Panc1 (cell line): Measurements from ENCODE around the gene PTTG1. TPM values are rescaled to one million over a fixed set of nuclear protein-coding genes. Genes with fewer than 3 reads are reported as not detected.

ENCODE experiments used
- ATAC-seq: fragments of 200-7000 bp; cut with Tn5 transposase; 2 replicates; pipeline ENCODE4 v1.9.1; 2020; ENCODE audit warnings: mild to moderate bottlenecking, moderate library complexity
- BruUV-seq: library from RNA; stranded (reverse); fragments of 400-500 nt; replicated peaks from 2 replicates; lab custom pipeline; 2021; lab: Mats Ljungman, UMichigan
- CTCF ChIA-PET: fragments of 300-600 bp; sonication (Branson Sonifier 250); formaldehyde crosslinking; loops from one replicate; lab custom pipeline; 2022; ENCODE audit warnings: antibody characterized with exemption; lab: Charles Lee
- POLR2A ChIA-PET: fragments of 300-600 bp; sonication (Branson Sonifier 250); formaldehyde crosslinking; loops from one replicate; lab custom pipeline; 2022; ENCODE audit warnings: antibody characterized with exemption; lab: Charles Lee
- DNase-seq: peaks from one replicate; pipeline ENCODE4 v3.0.0-alpha.2; 2010; ENCODE audit warnings: low read depth, low spot score
- H3K27ac ChIP-seq: 2 replicates; pipeline ENCODE4 v1.5.1; 2011; ENCODE audit warnings: mild to moderate bottlenecking, low read length, inconsistent platforms
- H3K27me3 ChIP-seq: fragments of 200-500 bp; sonication (Bioruptor generic); 2 replicates; pipeline ENCODE4 v1.6.0; 2014; ENCODE audit warnings: low read length, inconsistent platforms; ENCODE audit not compliant: control insufficient read depth, insufficient read depth
- H3K36me3 ChIP-seq: fragments of 200-500 bp; sonication (Bioruptor generic); 2 replicates; pipeline ENCODE4 v1.5.1; 2014; ENCODE audit warnings: inconsistent platforms, mild to moderate bottlenecking, low read length, moderate library complexity; ENCODE audit not compliant: control insufficient read depth, insufficient read depth
- H3K4me1 ChIP-seq: 2 replicates; pipeline ENCODE4 v1.5.1; 2011; ENCODE audit warnings: inconsistent platforms, mild to moderate bottlenecking, low read length, moderate library complexity; ENCODE audit not compliant: control insufficient read depth, insufficient read depth
- H3K4me3 ChIP-seq, 2 experiments: 2 replicates each; pipeline ENCODE4 v1.5.1; 2011 to 2012; ENCODE audit warnings: low read depth in 2 of 2, low read length in 2 of 2, mild to moderate bottlenecking in 2 of 2, inconsistent platforms in 1 of 2, moderate library complexity in 1 of 2
- H3K9me3 ChIP-seq: fragments of 200-500 bp; sonication (Bioruptor generic); 2 replicates; pipeline ENCODE4 v1.5.1; 2014; ENCODE audit warnings: low read depth, mild to moderate bottlenecking, inconsistent platforms, low read length, moderate library complexity; ENCODE audit not compliant: control insufficient read depth, insufficient read depth
- CTCF ChIP-seq: fragments of 450-650 bp; IDR thresholded peaks from 2 replicates; pipeline ENCODE4 v1.5.1; 2017; ENCODE audit warnings: mild to moderate bottlenecking
- POLR2AphosphoS5 ChIP-seq: IDR thresholded peaks from 2 replicates; pipeline ENCODE4 v1.6.1; 2012; ENCODE audit warnings: mild to moderate bottlenecking, low read depth, low read length, moderate library complexity
- REST ChIP-seq, 2 experiments: IDR thresholded peaks; 2 replicates each; pipeline ENCODE4 v1.6.1; 2011 to 2012; ENCODE audit warnings: low read depth in 2 of 2, control low read depth in 1 of 2, low read length in 1 of 2, mild to moderate bottlenecking in 1 of 2, moderate library complexity in 1 of 2; ENCODE audit not compliant: insufficient read depth in 1 of 2
- SIN3A ChIP-seq: IDR thresholded peaks from 2 replicates; pipeline ENCODE4 v1.6.1; 2012; ENCODE audit warnings: low read depth, mild to moderate bottlenecking, low read length, moderate library complexity, borderline replicate concordance; ENCODE audit not compliant: insufficient read depth
- TCF7L2 ChIP-seq: IDR thresholded peaks from 2 replicates; pipeline ENCODE4 v1.6.1; 2011; ENCODE audit warnings: mild to moderate bottlenecking, low read depth, low read length, inconsistent platforms
- in situ Hi-C: cut with HindIII; loops from 2 replicates; pipeline ENCODE4 v1.10.0; 2016; ENCODE audit warnings: low sequenced_read_pairs, low pct_unique_long_range_greater_than_20kb
- intact Hi-C: fragments of 100-400 bp; cut with micrococcal nuclease; formaldehyde crosslinking; loops from one replicate; pipeline ENCODE4 v1.10.0; 2022; ENCODE audit not compliant: unreplicated experiment
- total RNA-seq: library from RNA; stranded (reverse); gene quantifications from one replicate; pipeline ENCODE4 v1.2.1, GENCODE V29; 2021; ENCODE audit not compliant: unreplicated experiment

PTTG1 gene
- total RNA-seq, 1 experiment from 2014 or later, result 171 TPM

GRCh38 chr5:160387445-160387844 is 34.2 kb upstream of the PTTG1 start:
- no peaks in the 10 kb centered on the region for H3K9me3 ChIP-seq
- H3K4me3 ChIP-seq, result no peak overlapping the region
- ChIA-PET POLR2A (no interaction called here), CTCF (no interaction called here)
- ATAC-seq (no peak), DNase-seq (no peak)
- no peaks in the 10 kb centered on the region for H3K27me3 ChIP-seq
- no peak overlapping the region for H3K27ac ChIP-seq
- intact Hi-C loops (no loop called here), in situ Hi-C loops (no loop called here)
- BruUV-seq, result no TSS peak
- no peaks in the 10 kb centered on the region for H3K36me3 ChIP-seq
- H3K4me1 ChIP-seq, result no peaks in the 10 kb centered on the region
- TF ChIP-seq POLR2AphosphoS5, result no peak
- TF ChIP-seq TCF7L2, result no peak
- TF ChIP-seq CTCF, result no peak

- in situ Hi-C loops, result no loop called here
- no peak for ATAC-seq
- intact Hi-C loops, result loop anchor here (1.0 to 5.0 kb wide), 3 partner anchors 192 to 369 kb away; no protein-coding TSS in a partner anchor
- Histone ChIP-seq H3K4me1 (no peaks in the 10 kb centered on the region), H3K9me3 (no peaks in the 10 kb centered on the region), H3K27ac (no peak overlapping the region), H3K4me3 (no peak overlapping the region), H3K27me3 (no peaks in the 10 kb centered on the region), H3K36me3 (no peaks in the 10 kb centered on the region)
- no peak for DNase-seq
- ChIA-PET POLR2A (interaction anchor here (0.7 kb wide), 1 partner anchor 28 kb away, joined by 3 read pairs; the partner anchor contains the start of gene SLU7), CTCF (interaction anchor here (0.6 to 1.4 kb wide), 6 partner anchors 9 to 369 kb away, joined by 3 to 25 read pairs (median 11); partner anchors contain the start of gene FAM200C)
- BruUV-seq, result no TSS peak
- no peak for TF ChIP-seq SIN3A
- TF ChIP-seq TCF7L2, result no peak
- peak; percentile 65; the same call in 1 of the 2 replicates for TF ChIP-seq CTCF
These were observed 30.6 kb upstream of the PTTG1 start for GRCh38 chr5:160390787-160391696.

- no peak for ATAC-seq
- TF ChIP-seq POLR2AphosphoS5, result no peak
- no peak for TF ChIP-seq CTCF
- TF ChIP-seq REST (IDR thresholded peaks at IDR 0.05; ENCODE audit: insufficient read depth in 1 of 2, low read depth in 2 of 2, low read length in 1 of 2), result no peak
- no peak for TF ChIP-seq TCF7L2
- TF ChIP-seq SIN3A, result no peak
- BruUV-seq, result no TSS peak
- ChIA-PET POLR2A (no interaction called here), CTCF (no interaction called here)
- H3K4me1 ChIP-seq, result peaks cover 5% of the 10 kb centered on the region; the same call in 1 of the 2 replicates
- intact Hi-C loops, result no loop called here
- H3K4me3 ChIP-seq, result no peak overlapping the region
- H3K27ac ChIP-seq, result no peak overlapping the region
- H3K36me3 ChIP-seq, result no peaks in the 10 kb centered on the region
- no peaks in the 10 kb centered on the region for H3K27me3 ChIP-seq
- DNase-seq, result no peak
- in situ Hi-C loops, result no loop called here
- no peaks in the 10 kb centered on the region for H3K9me3 ChIP-seq
These were observed 26.5 kb upstream of the PTTG1 start for GRCh38 chr5:160395111-160395510.
